KMS-11 (cell line): ENCODE data around the gene NDUFV3.

ENCODE experiments used
- H2AFZ ChIP-seq: fragments of 200-600 bp; sonication (generic); 2 replicates; pipeline ENCODE4 v1.6.1; 2016; ENCODE audit warnings: antibody characterized with exemption, mixed run types, low read depth
- H3K27ac ChIP-seq: fragments of 200-600 bp; sonication (generic); 2 replicates; pipeline ENCODE4 v1.6.1; 2016; ENCODE audit warnings: mild to moderate bottlenecking, mixed run types
- H3K27me3 ChIP-seq: fragments of 200-600 bp; sonication (generic); 2 replicates; pipeline ENCODE4 v1.6.1; 2017; ENCODE audit warnings: mild to moderate bottlenecking, low read depth, mixed run types, moderate library complexity; ENCODE audit not compliant: insufficient read depth
- H3K36me3 ChIP-seq: fragments of 200-600 bp; sonication (generic); 2 replicates; pipeline ENCODE4 v1.6.1; 2017; ENCODE audit warnings: mild to moderate bottlenecking, mixed run types; ENCODE audit not compliant: insufficient read depth
- H3K4me1 ChIP-seq: fragments of 200-600 bp; sonication (generic); 2 replicates; pipeline ENCODE4 v1.6.1; 2016; ENCODE audit warnings: mild to moderate bottlenecking, low read depth, mixed run types; ENCODE audit not compliant: poor library complexity, severe bottlenecking
- H3K4me2 ChIP-seq: fragments of 200-600 bp; sonication (generic); 2 replicates; pipeline ENCODE4 v1.7.0; 2016; ENCODE audit warnings: mild to moderate bottlenecking, mixed run types
- H3K4me3 ChIP-seq: fragments of 200-600 bp; sonication (generic); IDR thresholded peaks from 2 replicates; pipeline ENCODE4 v1.6.1; 2017; ENCODE audit warnings: low read depth, low read length, mixed read lengths; ENCODE audit not compliant: insufficient read depth
- H3K79me2 ChIP-seq: fragments of 200-600 bp; sonication (generic); 2 replicates; pipeline ENCODE4 v1.6.1; 2016; ENCODE audit warnings: low read depth, mixed run types; ENCODE audit not compliant: insufficient read depth
- H3K9ac ChIP-seq: fragments of 200-600 bp; sonication (generic); 2 replicates; pipeline ENCODE4 v1.6.1; 2016; ENCODE audit warnings: mild to moderate bottlenecking, mixed run types
- H4K20me1 ChIP-seq: fragments of 200-600 bp; sonication (generic); 2 replicates; pipeline ENCODE4 v1.6.1; 2016; ENCODE audit warnings: mild to moderate bottlenecking, mixed run types; ENCODE audit not compliant: insufficient read depth
- TF ChIP-seq, protein P1 (sequence below): fragments of 200-600 bp; sonication (generic); conservative IDR thresholded peaks from 2 replicates; pipeline ENCODE4 v1.6.1; 2017; ENCODE audit warnings: low read depth, mild to moderate bottlenecking, antibody characterized with exemption, low read length, moderate library complexity, mixed read lengths

NDUFV3 gene

DNA sequence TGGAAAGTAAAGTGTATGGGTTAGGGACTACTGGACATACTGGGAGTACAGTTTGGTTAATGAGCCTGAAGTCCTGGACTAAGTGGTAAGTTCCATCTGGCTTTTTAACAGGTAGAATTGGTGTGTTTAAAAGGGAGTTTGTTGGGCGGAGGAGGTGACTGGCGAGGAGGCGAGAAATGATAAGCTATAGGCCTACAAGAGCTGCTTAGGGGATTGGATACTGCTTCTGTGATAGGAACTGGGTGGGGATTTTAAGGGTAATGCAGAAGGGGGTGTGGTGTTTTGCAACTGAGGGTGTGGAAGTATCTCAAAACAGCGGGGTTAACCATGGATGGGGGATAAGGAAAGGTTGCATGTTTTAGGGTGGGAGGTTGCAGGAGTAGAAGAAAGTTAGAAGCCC, 28.8 kb downstream of the NDUFV3 start:
- H3K27ac ChIP-seq: no peak overlapping the region
- H3K4me3 ChIP-seq: no peak overlapping the region
- no peaks in the 10 kb centered on the region for H4K20me1 ChIP-seq
- no peak overlapping the region for H2AFZ ChIP-seq
- H3K4me1 ChIP-seq: peaks cover 4% of the 10 kb centered on the region
- no peaks in the 10 kb centered on the region for H3K27me3 ChIP-seq
- no peaks in the 10 kb centered on the region for H3K79me2 ChIP-seq
- H3K9ac ChIP-seq: no peak overlapping the region
- no peaks in the 10 kb centered on the region for H3K36me3 ChIP-seq
- no peak overlapping the region for H3K4me2 ChIP-seq
- TF ChIP-seq, protein P1, sequence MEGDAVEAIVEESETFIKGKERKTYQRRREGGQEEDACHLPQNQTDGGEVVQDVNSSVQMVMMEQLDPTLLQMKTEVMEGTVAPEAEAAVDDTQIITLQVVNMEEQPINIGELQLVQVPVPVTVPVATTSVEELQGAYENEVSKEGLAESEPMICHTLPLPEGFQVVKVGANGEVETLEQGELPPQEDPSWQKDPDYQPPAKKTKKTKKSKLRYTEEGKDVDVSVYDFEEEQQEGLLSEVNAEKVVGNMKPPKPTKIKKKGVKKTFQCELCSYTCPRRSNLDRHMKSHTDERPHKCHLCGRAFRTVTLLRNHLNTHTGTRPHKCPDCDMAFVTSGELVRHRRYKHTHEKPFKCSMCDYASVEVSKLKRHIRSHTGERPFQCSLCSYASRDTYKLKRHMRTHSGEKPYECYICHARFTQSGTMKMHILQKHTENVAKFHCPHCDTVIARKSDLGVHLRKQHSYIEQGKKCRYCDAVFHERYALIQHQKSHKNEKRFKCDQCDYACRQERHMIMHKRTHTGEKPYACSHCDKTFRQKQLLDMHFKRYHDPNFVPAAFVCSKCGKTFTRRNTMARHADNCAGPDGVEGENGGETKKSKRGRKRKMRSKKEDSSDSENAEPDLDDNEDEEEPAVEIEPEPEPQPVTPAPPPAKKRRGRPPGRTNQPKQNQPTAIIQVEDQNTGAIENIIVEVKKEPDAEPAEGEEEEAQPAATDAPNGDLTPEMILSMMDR: no peak

DNA sequence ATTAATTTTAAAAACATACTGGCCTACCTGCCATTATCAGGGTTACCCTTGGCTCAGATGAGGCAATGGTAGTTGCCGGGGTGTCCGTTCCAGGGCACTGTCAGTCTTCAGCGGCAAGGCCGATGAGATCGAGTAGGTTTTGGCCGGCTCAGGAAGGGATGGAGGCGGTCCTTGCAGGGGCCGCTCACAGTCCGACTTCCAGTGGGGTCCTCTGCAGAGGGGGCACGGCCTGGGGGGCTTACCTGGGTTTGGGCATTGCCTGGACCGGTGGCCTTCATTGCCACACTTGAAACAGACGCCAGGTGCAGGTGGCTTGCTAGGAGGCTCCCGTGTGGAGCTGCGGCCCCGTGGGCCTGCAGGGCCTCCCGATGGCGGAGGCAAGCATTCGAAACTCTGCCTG, 29.8 kb downstream of the NDUFV3 start:
- peaks cover 4% of the 10 kb centered on the region for H3K4me1 ChIP-seq
- no peak overlapping the region for H2AFZ ChIP-seq
- no peaks in the 10 kb centered on the region for H3K27me3 ChIP-seq
- no peak overlapping the region for H3K4me2 ChIP-seq
- no peaks in the 10 kb centered on the region for H4K20me1 ChIP-seq
- H3K36me3 ChIP-seq: no peaks in the 10 kb centered on the region
- no peak overlapping the region for H3K9ac ChIP-seq
- H3K4me3 ChIP-seq: no peak overlapping the region
- TF ChIP-seq, protein P1: no peak
- no peaks in the 10 kb centered on the region for H3K79me2 ChIP-seq
- H3K27ac ChIP-seq: no peak overlapping the region

DNA sequence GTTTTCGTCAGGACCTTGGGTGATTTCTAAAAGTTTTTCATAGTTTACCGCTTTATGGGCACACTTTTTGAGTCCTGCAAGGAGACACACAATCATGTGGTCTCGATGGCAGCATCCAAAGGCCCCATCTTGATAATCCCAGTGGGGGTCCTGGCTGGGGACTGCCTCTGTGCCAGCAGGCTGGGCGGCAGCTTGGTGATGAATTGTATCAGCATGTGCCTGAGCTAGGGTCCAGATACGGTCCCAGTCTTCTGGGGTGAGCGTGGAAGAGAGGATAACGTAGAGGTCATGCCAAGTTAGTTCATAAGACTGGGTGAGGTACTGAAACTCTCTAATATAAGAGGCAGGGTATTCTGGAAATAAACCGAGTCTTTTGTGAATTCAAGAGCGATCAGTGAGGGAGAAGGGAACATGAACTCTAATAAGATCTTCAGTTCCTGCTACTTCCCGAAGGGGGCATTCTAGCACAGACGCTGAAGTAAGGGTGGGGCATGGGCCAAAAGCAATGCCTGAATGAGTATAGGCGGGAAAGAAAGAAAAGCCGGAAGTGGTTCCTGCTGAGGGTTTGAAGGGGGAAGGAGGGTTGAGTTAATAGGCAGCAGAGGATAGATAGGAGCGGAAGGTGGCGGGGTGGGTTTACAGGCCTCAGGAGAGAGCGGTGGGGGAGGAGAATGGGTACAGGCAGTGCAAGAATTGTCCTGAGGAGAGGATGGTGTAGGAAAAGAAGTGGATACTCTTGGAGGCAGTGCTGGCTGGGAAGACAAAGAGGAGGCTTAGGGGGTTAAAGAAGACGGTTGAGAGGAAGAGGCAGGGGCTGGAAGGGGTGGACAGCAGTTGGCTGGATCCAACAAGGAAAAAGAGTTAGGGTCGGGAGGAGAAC, 30.7 kb downstream of the NDUFV3 start:
- H3K4me2 ChIP-seq: no peak overlapping the region; the same call in 1 of the 2 replicates
- no peaks in the 10 kb centered on the region for H3K79me2 ChIP-seq
- no peaks in the 10 kb centered on the region for H4K20me1 ChIP-seq
- no peak overlapping the region for H3K9ac ChIP-seq
- H3K4me1 ChIP-seq: peaks cover 4% of the 10 kb centered on the region
- H3K4me3 ChIP-seq: no peak overlapping the region
- H2AFZ ChIP-seq: peak overlapping the region; percentile 52; the same call in 1 of the 2 replicates
- H3K36me3 ChIP-seq: no peaks in the 10 kb centered on the region
- no peak overlapping the region for H3K27ac ChIP-seq
- H3K27me3 ChIP-seq: no peaks in the 10 kb centered on the region
- TF ChIP-seq, protein P1: peak; percentile 79

DNA sequence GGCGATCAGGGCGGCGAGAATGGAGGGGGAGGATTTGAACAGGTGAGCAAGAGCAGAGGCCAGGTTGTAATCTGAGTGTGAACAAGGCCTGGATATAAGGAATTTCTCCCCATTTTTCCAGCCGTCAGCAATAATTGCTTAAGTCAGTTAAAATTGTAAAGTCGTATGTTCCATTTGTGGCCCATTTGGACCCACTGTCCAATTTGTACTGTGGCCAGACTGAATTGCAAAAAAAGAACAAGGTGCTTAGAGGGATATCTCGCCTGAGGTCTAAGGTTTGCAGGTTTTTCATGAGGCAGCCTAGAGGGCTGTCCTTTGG, 31.3 kb downstream of the NDUFV3 start:
- TF ChIP-seq, protein P1: no peak
- Histone ChIP-seq H3K4me1 (peaks cover 4% of the 10 kb centered on the region), H3K4me3 (no peak overlapping the region), H3K27ac (no peak overlapping the region), H3K27me3 (no peaks in the 10 kb centered on the region), H3K4me2 (no peak overlapping the region; the same call in 1 of the 2 replicates), H3K9ac (no peak overlapping the region), H4K20me1 (no peaks in the 10 kb centered on the region), H3K79me2 (no peaks in the 10 kb centered on the region), H3K36me3 (no peaks in the 10 kb centered on the region), H2AFZ (peak overlapping the region; percentile 52; the same call in 1 of the 2 replicates)
